HFFc6 (cell line): ENCODE measurements around the gene ACSS1. TPM values are rescaled to one million over a fixed set of nuclear protein-coding genes. Genes with fewer than 3 reads are reported as not detected.

Source experiments
- DNase-seq: peaks from one replicate; pipeline ENCODE4 v3.0.0-alpha.2; 2018
- H3K27ac Mint-ChIP-seq: 2 replicates; pipeline ENCODE4 v1.8.0; 2020; ENCODE audit warnings: mild to moderate bottlenecking, mixed read lengths
- H3K27me3 Mint-ChIP-seq: 2 replicates; pipeline ENCODE4 v1.8.0; 2021; ENCODE audit warnings: mild to moderate bottlenecking, moderate library complexity, mixed read lengths; ENCODE audit not compliant: insufficient read depth
- H3K36me3 Mint-ChIP-seq: 2 replicates; pipeline ENCODE4 v1.8.0; 2021; ENCODE audit warnings: low read depth, mixed read lengths
- H3K4me1 Mint-ChIP-seq: 2 replicates; pipeline ENCODE4 v1.8.0; 2020; ENCODE audit warnings: low read depth, mixed read lengths
- H3K4me3 Mint-ChIP-seq: 2 replicates; pipeline ENCODE4 v1.8.0; 2020; ENCODE audit warnings: mild to moderate bottlenecking, moderate library complexity, mixed read lengths
- H3K9me3 Mint-ChIP-seq: 2 replicates; pipeline ENCODE4 v1.8.0; 2020; ENCODE audit warnings: mild to moderate bottlenecking, mixed read lengths
- total RNA-seq, 6 experiments: library from RNA; stranded (reverse); fragmentation: NEBNext Ultra II Directional; extraction: Animal tissue kit (Norgen Biotek cat#: 25700); gene quantifications; 2 replicates in 1 of 6; 3 replicates in 5 of 6; pipeline ENCODE4 v1.2.3, GENCODE V29; 2021
- TF ChIP-seq, protein P1 (sequence below): fragments of 200-600 bp; sonication (generic); IDR thresholded peaks from 2 replicates; pipeline ENCODE4 v1.5.0; 2021; ENCODE audit warnings: antibody characterized with exemption, mild to moderate bottlenecking

The ACSS1 gene
- total RNA-seq, 6 experiments from 2014 or later: 0.80 to 1.4 (median 1.2) TPM

DNA sequence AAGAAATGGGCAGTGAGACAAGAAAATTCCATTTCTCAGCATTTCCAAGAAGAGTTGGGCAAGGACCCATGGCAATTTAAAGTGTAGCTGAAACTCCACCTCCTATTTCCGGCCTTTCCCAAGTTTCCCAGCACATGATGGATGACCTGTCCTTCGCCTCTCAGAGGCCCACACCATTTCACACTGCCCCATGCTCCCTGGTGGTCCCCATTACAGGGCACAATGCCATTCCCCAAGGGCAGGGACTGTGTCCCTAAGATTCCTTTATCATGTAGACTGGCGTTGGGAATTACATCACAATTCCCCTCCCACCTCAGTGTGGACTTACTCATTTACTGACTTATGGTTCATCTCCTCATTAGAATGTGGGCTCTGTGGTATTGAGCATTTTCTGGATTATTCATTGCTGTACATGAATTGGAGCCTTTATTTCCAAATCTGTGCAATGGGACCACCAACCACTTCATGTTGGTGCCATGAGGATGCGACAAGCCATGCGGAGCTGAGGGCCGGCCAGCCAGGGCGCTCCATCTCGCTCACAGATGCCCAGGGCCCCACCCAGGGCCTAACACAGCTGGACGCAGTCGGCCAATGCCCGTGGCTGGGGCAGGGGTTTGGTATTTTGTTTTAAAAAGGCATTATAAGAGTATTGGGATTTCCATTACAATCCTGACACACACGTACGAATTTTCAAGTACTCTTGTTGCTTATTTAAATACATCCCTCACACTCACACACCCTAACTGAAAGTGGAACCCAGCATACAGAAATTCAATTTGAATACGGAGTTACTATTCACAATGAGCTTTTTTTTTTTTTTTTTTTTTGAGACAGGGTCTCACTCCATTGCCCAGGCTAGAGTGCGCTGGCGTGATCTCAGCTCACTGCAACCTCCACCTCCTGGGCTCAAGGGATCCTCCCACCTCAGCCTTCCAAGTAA is 5.4 kb downstream of the ACSS1 start:
- Mint-ChIP-seq H3K27me3 (peaks cover 14% of the 10 kb centered on the region), H3K9me3 (no peaks in the 10 kb centered on the region), H3K4me3 (no peak overlapping the region), H3K27ac (no peak overlapping the region), H3K36me3 (no peaks in the 10 kb centered on the region), H3K4me1 (peaks cover 26% of the 10 kb centered on the region)
- TF ChIP-seq, protein P1, sequence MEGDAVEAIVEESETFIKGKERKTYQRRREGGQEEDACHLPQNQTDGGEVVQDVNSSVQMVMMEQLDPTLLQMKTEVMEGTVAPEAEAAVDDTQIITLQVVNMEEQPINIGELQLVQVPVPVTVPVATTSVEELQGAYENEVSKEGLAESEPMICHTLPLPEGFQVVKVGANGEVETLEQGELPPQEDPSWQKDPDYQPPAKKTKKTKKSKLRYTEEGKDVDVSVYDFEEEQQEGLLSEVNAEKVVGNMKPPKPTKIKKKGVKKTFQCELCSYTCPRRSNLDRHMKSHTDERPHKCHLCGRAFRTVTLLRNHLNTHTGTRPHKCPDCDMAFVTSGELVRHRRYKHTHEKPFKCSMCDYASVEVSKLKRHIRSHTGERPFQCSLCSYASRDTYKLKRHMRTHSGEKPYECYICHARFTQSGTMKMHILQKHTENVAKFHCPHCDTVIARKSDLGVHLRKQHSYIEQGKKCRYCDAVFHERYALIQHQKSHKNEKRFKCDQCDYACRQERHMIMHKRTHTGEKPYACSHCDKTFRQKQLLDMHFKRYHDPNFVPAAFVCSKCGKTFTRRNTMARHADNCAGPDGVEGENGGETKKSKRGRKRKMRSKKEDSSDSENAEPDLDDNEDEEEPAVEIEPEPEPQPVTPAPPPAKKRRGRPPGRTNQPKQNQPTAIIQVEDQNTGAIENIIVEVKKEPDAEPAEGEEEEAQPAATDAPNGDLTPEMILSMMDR: no peak
- DNase-seq: no peak

DNA sequence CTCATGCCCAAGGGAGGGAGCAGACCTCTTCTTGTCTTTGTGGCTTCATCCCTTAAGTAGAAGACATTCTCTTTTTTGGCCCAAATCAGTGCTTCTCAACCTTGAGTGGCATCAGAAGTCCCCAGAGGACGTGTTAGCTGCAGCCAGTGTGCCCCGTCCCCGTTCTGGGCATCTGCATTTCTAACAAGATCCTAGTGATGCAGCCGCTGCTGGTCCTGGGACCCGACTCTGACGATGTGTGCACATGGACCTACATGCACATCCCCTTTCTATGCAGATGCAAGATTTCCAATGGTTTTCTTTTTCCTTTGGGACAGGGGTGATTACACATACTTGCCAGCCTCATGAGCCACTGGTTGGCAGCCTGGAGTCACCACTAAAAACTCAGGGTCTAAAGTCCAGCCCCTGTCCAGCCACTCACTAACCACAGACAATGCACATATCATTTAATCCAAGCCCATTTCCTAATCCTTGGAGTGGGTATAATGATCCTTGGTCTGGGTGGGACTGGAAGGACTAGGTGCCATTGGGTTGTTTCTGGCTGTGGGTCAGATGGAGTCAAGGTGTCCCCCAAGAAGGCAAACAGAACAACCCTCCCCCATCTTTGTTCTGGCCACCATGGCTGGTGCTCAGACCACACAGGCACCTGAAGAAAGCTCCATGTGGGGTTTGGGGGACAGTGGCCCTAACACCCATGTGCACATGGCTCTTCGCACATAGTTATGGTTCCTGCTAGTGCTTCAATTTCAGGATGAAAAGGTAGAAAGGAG is 6.4 kb downstream of the ACSS1 start:
- Mint-ChIP-seq H3K4me3 (no peak overlapping the region), H3K27me3 (peaks cover 17% of the 10 kb centered on the region), H3K36me3 (no peaks in the 10 kb centered on the region), H3K9me3 (no peaks in the 10 kb centered on the region), H3K27ac (no peak overlapping the region), H3K4me1 (peaks cover 26% of the 10 kb centered on the region)
- TF ChIP-seq, protein P1: no peak
- DNase-seq: no peak

DNA sequence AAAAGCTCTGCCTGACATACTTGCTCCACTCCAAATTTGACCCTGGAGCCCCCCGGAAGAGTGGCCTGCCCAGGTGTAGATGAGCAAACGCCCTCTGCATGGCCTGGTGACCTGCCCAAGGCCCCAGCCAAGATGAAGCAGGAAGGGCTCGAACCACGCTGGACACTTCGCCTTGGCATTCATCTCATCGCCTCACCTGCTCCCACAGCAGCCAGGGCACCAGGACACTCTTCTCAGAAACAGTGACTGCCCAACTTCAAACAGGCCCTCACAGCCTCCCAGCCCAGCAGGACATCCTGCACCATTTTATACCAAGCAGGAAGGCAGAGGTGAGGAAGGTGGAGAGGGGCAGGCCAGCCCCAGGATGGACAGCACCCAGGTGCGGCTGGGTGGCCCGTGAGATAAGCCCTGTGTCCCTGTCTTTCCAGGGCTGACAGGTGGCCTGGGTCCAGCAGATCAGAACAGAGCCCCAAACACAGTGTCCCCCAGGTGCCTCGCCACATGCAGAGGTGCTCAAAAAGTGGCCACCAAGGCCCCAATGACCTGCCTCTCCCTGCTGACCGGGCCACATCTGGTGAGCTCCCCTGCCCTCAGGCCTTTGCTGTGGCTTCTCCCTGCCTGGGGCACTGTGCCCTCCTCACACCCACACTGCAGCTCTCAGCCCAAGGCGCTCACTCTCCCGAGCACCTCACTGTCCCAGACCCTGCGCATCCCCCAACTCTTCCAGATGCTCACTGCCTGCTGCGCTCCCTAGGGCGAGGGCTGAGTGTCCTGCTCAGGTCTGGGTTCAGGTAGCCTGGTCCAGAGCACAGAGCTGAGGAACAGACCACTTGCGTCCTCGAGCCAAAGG is 7.2 kb downstream of the ACSS1 start:
- no peak overlapping the region for H3K4me3 Mint-ChIP-seq
- DNase-seq: no peak
- H3K9me3 Mint-ChIP-seq: no peaks in the 10 kb centered on the region
- no peaks in the 10 kb centered on the region for H3K36me3 Mint-ChIP-seq
- H3K27ac Mint-ChIP-seq: no peak overlapping the region
- peaks cover 18% of the 10 kb centered on the region for H3K4me1 Mint-ChIP-seq
- TF ChIP-seq, protein P1: no peak
- peaks cover 15% of the 10 kb centered on the region for H3K27me3 Mint-ChIP-seq

DNA sequence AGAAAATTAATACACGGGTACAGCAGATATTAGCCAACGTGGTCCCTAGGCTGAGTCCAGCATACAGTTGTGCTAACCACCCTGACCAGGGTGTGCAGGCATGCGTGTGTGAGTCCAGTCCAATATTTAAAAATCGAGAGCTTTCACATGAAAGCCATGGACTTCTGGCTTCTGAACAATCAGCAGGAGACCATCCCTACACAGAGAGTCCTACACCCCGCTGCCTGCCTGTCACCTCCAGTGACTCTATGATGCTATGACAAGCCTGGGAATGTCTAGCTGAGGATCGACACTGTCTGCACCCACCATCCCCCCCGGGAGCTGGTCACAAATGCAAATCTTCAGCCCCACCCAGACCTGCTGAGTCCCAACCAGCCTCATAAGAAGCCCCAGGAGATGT is 7.9 kb downstream of the ACSS1 start:
- no peaks in the 10 kb centered on the region for H3K36me3 Mint-ChIP-seq
- peaks cover 15% of the 10 kb centered on the region for H3K27me3 Mint-ChIP-seq

More for the DNA sequence above, 7.9 kb downstream of the ACSS1 start:
- Mint-ChIP-seq H3K9me3 (no peaks in the 10 kb centered on the region), H3K4me3 (no peak overlapping the region), H3K4me1 (peaks cover 13% of the 10 kb centered on the region), H3K27ac (no peak overlapping the region)
- no peak for DNase-seq
- TF ChIP-seq, protein P1: no peak
